BE2C (cell line): ENCODE measurements around the gene CDRT4.

ENCODE experiments used
- DNase-seq: peaks from one replicate; pipeline ENCODE4 v3.0.0-alpha.2; 2020
- H3K27me3 ChIP-seq: fragments of 250-450 bp; sonication (Bioruptor Pico); 2 replicates; pipeline ENCODE4 v1.5.1; 2020; ENCODE audit warnings: mild to moderate bottlenecking
- H3K36me3 ChIP-seq: fragments of 250-450 bp; sonication (Bioruptor Pico); 2 replicates; pipeline ENCODE4 v1.5.1; 2020; ENCODE audit warnings: mild to moderate bottlenecking
- H3K4me1 ChIP-seq: fragments of 250-450 bp; sonication (Bioruptor Pico); 2 replicates; pipeline ENCODE4 v1.5.1; 2020
- H3K4me3 ChIP-seq: 2 replicates; pipeline ENCODE4 v1.5.1; 2011; ENCODE audit warnings: low read depth, low read length
- H3K9me3 ChIP-seq: fragments of 250-450 bp; sonication (Bioruptor Pico); 2 replicates; pipeline ENCODE4 v1.5.1; 2020
- CTCF ChIP-seq: IDR thresholded peaks from 2 replicates; pipeline ENCODE4 v1.5.1; 2012; ENCODE audit warnings: mild to moderate bottlenecking, low read depth, low read length

Gene CDRT4

GRCh38 chr17:15397620-15398019, 69.8 kb downstream of the CDRT4 start:
- TF ChIP-seq CTCF, result no peak
- DNase-seq, result peak; percentile 8
- H3K9me3 ChIP-seq, result no peaks in the 10 kb centered on the region
- no peaks in the 10 kb centered on the region for H3K36me3 ChIP-seq
- H3K27me3 ChIP-seq, result no peaks in the 10 kb centered on the region
- H3K4me1 ChIP-seq, result peaks cover 13% of the 10 kb centered on the region
- H3K4me3 ChIP-seq, result no peak overlapping the region

GRCh38 chr17:15395091-15395490, 72.3 kb downstream of the CDRT4 start:
- Histone ChIP-seq H3K9me3 (no peaks in the 10 kb centered on the region), H3K4me1 (peaks cover 13% of the 10 kb centered on the region), H3K27me3 (no peaks in the 10 kb centered on the region), H3K36me3 (no peaks in the 10 kb centered on the region), H3K4me3 (no peak overlapping the region)
- no peak for TF ChIP-seq CTCF
- no peak for DNase-seq

- DNase-seq, result no peak
- Histone ChIP-seq H3K36me3 (no peaks in the 10 kb centered on the region), H3K9me3 (no peaks in the 10 kb centered on the region), H3K4me3 (no peak overlapping the region), H3K27me3 (no peaks in the 10 kb centered on the region), H3K4me1 (peaks cover 7% of the 10 kb centered on the region)
- no peak for TF ChIP-seq CTCF
Observed at GRCh38 chr17:15393414-15393813, 74.0 kb downstream of the CDRT4 start.

GRCh38 chr17:15392326-15392741, 75.1 kb downstream of the CDRT4 start:
- Histone ChIP-seq H3K36me3 (no peaks in the 10 kb centered on the region), H3K4me1 (no peaks in the 10 kb centered on the region), H3K4me3 (no peak overlapping the region), H3K9me3 (no peaks in the 10 kb centered on the region), H3K27me3 (no peaks in the 10 kb centered on the region)
- no peak for TF ChIP-seq CTCF
- DNase-seq, result no peak

GRCh38 chr17:15388356-15389041, 78.9 kb downstream of the CDRT4 start:
- Histone ChIP-seq H3K4me1 (no peaks in the 10 kb centered on the region), H3K9me3 (no peaks in the 10 kb centered on the region), H3K4me3 (no peak overlapping the region), H3K36me3 (no peaks in the 10 kb centered on the region), H3K27me3 (no peaks in the 10 kb centered on the region)
- TF ChIP-seq CTCF, result no peak
- DNase-seq, result no peak

GRCh38 chr17:15386083-15386482, 81.3 kb downstream of the CDRT4 start:
- no peak for DNase-seq
- Histone ChIP-seq H3K4me3 (no peak overlapping the region), H3K4me1 (no peaks in the 10 kb centered on the region), H3K9me3 (no peaks in the 10 kb centered on the region), H3K36me3 (no peaks in the 10 kb centered on the region), H3K27me3 (no peaks in the 10 kb centered on the region)
- TF ChIP-seq CTCF, result no peak
